Tibial artery (tissue), 4 donors: Measurements from ENCODE around the gene PRDM1.

Experiments used
- DNase-seq, 2 donors: peaks; one replicate each; pipeline ENCODE4 v3.0.0-alpha.2; 2019
- H3K27ac ChIP-seq, 2 donors: fragments of 200-600 bp; sonication (generic) in 1 of 2; 1 replicate in 1 of 2; 2 replicates in 1 of 2; pipeline ENCODE4 v1.5.1; 2018 to 2019; ENCODE audit warnings: mild to moderate bottlenecking in 1 of 2
- H3K27me3 ChIP-seq, 2 donors: fragments of 200-600 bp; sonication (generic) in 1 of 2; one replicate each; pipeline versions ENCODE4 v1.5.1 to v1.6.0; 2016 to 2019
- H3K36me3 ChIP-seq, 3 donors: fragments of 200-600 bp; sonication (generic) in 2 of 3; one replicate each; pipeline ENCODE4 v1.5.1; 2016 to 2019; ENCODE audit warnings: mild to moderate bottlenecking in 2 of 3
- H3K4me1 ChIP-seq, 4 donors: fragments of 200-600 bp; sonication (generic) in 2 of 4; 1 replicate in 3 of 4; 2 replicates in 1 of 4; pipeline ENCODE4 v1.5.1; 2016 to 2019
- H3K4me3 ChIP-seq, 2 donors: fragments of 200-600 bp; sonication (generic) in 1 of 2; 1 replicate in 1 of 2; 2 replicates in 1 of 2; pipeline ENCODE4 v1.5.1; 2018 to 2019; ENCODE audit warnings: mild to moderate bottlenecking in 2 of 2
- H3K9me3 ChIP-seq, 3 donors: fragments of 200-600 bp; sonication (generic) in 1 of 3; one replicate each; pipeline ENCODE4 v1.5.1; 2016 to 2019
- CTCF ChIP-seq, 2 experiments: fragments of 200-600 bp in 1 of 2; fragments of 450-650 bp in 1 of 2; IDR thresholded peaks; one replicate each; pipeline ENCODE4 v1.5.1; 2017 to 2019; ENCODE audit warnings: antibody characterized with exemption in 2 of 2, mild to moderate bottlenecking in 1 of 2, moderate library complexity in 1 of 2
- intact Hi-C: fragments of 100-400 bp; cut with DNase I; formaldehyde crosslinking; loops from one replicate; pipeline ENCODE4 v1.15.0; 2023; ENCODE audit warnings: low total_unique reads

Gene PRDM1

GRCh38 chr6:106090001-106090400, 3.9 kb downstream of the PRDM1 start:
- Histone ChIP-seq H3K27me3 (peaks cover 0 to 48% of the 10 kb centered on the region in 2 donors), H3K4me1 (peaks cover 0 to 26% (median 10%) of the 10 kb centered on the region in 4 donors), H3K27ac (no peak overlapping the region), H3K9me3 (no peaks in the 10 kb centered on the region), H3K4me3 (no peak overlapping the region), H3K36me3 (no peaks in the 10 kb centered on the region)
- intact Hi-C loops = no loop called here
- TF ChIP-seq CTCF (IDR thresholded peaks at IDR 0.05) = no peak
- DNase-seq = no peak

GRCh38 chr6:106092279-106092678, 6.1 kb downstream of the PRDM1 start:
- Histone ChIP-seq H3K9me3 (no peaks in the 10 kb centered on the region), H3K4me1 (peaks cover 0 to 9% (median 0%) of the 10 kb centered on the region in 4 donors), H3K4me3 (no peak overlapping the region), H3K27me3 (peaks cover 0 to 33% of the 10 kb centered on the region in 2 donors), H3K36me3 (no peaks in the 10 kb centered on the region), H3K27ac (no peak overlapping the region)
- TF ChIP-seq CTCF (IDR thresholded peaks at IDR 0.05) = no peak
- intact Hi-C loops = no loop called here
- DNase-seq = no peak

- intact Hi-C loops = no loop called here
- Histone ChIP-seq H3K9me3 (no peaks in the 10 kb centered on the region), H3K36me3 (no peaks in the 10 kb centered on the region), H3K4me1 (no peaks in the 10 kb centered on the region), H3K27me3 (peaks cover 0 to 27% of the 10 kb centered on the region in 2 donors), H3K27ac (no peak overlapping the region), H3K4me3 (no peak overlapping the region)
- TF ChIP-seq CTCF (IDR thresholded peaks at IDR 0.05) = no peak
- no peak for DNase-seq
Observed at GRCh38 chr6:106094261-106094963, 8.3 kb downstream of the PRDM1 start.

GRCh38 chr6:106094964-106095335, 8.8 kb downstream of the PRDM1 start:
- TF ChIP-seq CTCF (IDR thresholded peaks at IDR 0.05) = no peak
- Histone ChIP-seq H3K27me3 (peaks cover 0 to 21% of the 10 kb centered on the region in 2 donors), H3K4me3 (no peak overlapping the region), H3K36me3 (no peaks in the 10 kb centered on the region), H3K4me1 (no peaks in the 10 kb centered on the region), H3K27ac (no peak overlapping the region), H3K9me3 (no peaks in the 10 kb centered on the region)
- intact Hi-C loops = no loop called here
- DNase-seq = no peak

- H3K9me3 ChIP-seq = no peaks in the 10 kb centered on the region
- H3K4me3 ChIP-seq = peak overlapping the region; percentile 20 to 22
- DNase-seq = no peak
- no peak overlapping the region for H3K27ac ChIP-seq
- peaks cover 0 to 13% of the 10 kb centered on the region in 2 donors for H3K27me3 ChIP-seq
- H3K36me3 ChIP-seq = no peaks in the 10 kb centered on the region
- intact Hi-C loops = no loop called here
- no peaks in the 10 kb centered on the region for H3K4me1 ChIP-seq
- TF ChIP-seq CTCF (IDR thresholded peaks at IDR 0.05) = no peak
Observed at GRCh38 chr6:106097411-106098231, 11.5 kb downstream of the PRDM1 start.
